Measurements from ENCODE around the gene AGPAT3.

AGPAT3 gene

DNA sequence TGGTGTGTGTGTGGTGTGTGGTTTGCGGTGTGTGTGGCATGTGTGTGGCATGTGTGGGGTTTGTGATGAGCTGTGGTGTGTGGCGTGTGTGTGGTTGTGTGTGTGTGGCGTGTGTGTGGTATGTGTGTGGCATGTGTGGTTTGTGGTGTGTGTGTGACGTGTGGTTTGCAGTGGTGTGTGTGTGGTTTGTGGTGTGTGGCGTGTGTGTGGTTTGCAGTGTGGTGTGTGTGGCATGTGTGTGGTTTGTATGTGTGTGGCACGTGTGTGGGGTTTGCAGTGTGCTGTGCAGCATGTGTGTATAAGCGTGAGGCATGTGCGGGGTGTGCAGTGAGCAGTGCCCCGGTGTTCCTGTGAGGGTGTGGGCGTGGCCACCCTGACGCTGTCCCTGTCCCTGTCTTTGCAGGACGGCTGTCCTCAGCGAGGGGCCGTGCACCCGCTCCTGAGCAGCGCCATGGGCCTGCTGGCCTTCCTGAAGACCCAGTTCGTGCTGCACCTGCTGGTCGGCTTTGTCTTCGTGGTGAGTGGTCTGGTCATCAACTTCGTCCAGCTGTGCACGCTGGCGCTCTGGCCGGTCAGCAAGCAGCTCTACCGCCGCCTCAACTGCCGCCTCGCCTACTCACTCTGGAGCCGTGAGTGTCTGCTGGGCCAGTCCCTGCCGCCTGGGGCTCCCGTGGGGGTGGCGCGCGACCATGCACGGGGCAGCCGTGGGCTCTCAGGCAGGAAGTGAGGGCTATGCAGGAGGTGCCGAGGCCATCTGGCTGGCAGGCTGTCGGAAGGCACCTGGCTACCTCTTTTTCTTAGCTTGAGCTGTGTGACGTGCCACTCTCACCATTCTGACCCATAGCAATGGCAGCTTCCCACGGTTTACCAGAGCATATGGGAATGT is 94.5 kb downstream of the AGPAT3 start:
- no peak for DNase-seq

- DNase-seq: no peak
These were observed 96.4 kb downstream of the AGPAT3 start for GRCh38 chr21:43961382-43961909.

DNA sequence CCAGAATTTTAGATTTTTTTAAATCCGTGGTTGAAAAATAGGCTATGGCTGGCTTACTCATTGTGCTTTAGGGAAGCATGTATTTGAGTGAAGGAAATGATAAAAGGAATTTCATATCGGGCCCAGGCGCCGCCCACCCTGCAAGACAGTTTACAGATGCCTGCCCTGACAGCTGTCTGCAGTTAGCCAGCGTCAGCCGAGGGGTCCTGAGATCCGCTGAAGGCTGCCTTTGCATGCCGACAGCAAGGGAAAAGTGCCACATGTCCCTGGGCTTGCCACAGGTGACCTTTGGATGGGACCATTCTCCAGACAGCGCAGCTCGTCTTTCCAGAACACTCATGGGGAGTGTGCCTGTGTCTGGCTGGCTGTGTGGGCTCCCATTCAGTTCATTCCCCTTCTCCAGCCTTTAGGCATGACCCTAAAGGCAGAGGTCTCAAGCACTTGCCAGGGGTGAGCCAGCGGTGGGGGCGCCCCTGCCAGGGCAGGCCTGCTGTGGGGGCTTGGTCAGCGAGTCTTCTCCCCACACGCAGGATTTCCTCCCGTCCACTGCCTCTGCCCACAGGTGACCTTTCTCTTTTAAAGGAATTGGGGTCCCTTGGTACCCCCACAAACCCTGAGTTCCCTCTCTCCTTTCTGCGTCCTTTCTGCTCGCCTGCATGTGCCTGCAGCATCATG is 101.0 kb downstream of the AGPAT3 start:
- DNase-seq: no peak

DNA sequence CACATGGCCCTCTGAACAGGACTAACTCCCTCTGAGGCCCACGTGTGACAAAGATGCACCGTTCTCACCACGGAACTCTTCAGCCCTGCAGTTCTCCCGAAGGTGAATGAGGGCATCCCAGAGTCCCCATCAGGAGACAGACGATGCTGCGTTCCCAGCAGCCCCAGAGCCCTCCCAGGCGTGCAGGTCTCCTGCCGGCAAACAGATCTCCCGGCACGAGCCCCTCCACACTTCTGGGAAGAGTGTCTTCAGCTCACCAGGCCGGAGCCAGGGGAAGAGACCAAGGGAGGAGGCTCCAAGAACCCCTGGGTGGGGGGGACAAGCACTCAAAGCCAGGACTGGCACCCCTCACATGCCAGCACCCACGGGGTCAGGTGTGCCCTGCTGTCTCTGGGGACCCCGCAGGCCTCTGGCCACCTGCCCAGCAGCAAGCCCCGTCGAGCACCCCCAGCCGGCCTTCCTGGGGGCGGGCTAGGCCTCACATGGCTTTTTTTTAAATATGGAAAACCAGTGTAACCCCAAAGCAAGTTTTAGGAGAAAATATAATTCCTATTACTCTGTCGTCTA is 102.0 kb downstream of the AGPAT3 start:
- DNase-seq: no peak

DNA sequence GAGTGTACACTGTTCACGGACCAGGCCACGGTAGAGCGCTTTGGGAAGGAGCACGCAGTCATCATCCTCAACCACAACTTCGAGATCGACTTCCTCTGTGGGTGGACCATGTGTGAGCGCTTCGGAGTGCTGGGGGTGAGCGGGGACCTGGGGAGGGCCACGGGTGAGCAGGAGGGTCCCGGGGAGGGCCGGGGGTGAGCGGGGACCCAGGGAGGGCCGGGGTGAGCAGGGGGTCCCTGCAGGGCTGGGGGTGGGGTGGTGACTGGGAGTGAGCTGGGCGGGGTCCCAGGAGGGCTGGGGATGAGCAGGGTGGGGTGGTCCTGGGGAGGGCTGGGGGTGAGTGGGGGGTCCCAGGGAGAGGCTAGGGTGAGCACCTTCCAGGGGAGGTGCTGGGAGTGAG is 103.0 kb downstream of the AGPAT3 start:
- DNase-seq: no peak

DNA sequence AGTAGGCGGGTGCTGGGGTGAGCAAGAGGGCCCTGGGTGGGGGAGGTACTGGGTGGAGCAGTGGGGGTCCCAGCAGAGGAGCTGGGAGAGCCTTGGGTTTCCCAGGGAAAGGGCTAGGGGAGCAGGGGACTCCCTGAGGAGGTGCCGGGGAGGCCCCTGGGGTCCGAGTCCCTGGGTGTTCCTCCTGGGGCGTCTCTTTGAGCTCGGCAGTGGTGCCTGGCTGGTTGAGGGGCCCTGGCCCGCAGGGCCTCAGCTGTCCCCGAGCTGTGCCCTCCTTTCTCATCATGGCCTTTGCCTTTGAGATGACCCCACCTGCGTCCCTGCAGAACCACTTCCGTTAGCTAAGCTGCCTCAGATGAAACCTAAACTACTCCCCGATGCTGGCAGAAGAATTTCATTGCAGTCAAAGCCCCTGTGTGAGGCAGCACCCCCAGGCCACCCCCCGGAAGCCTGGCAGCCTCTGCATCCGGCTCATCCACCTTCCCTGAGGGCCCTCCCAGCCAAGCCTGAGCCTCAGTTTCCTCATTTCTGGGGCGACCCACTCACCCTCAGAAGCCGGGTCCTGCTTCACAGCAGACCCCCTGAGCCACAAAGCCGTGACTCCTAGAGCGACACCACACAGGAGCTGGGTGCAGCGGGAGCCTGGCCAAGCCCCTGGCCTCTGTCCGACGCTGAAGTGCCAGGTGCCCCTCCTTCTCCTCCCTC is 103.5 kb downstream of the AGPAT3 start:
- DNase-seq: no peak

- DNase-seq: no peak
These were observed 104.1 kb downstream of the AGPAT3 start for GRCh38 chr21:43969115-43969444.

- DNase-seq: no peak
These were observed 105.5 kb downstream of the AGPAT3 start for GRCh38 chr21:43970551-43970950.

DNA sequence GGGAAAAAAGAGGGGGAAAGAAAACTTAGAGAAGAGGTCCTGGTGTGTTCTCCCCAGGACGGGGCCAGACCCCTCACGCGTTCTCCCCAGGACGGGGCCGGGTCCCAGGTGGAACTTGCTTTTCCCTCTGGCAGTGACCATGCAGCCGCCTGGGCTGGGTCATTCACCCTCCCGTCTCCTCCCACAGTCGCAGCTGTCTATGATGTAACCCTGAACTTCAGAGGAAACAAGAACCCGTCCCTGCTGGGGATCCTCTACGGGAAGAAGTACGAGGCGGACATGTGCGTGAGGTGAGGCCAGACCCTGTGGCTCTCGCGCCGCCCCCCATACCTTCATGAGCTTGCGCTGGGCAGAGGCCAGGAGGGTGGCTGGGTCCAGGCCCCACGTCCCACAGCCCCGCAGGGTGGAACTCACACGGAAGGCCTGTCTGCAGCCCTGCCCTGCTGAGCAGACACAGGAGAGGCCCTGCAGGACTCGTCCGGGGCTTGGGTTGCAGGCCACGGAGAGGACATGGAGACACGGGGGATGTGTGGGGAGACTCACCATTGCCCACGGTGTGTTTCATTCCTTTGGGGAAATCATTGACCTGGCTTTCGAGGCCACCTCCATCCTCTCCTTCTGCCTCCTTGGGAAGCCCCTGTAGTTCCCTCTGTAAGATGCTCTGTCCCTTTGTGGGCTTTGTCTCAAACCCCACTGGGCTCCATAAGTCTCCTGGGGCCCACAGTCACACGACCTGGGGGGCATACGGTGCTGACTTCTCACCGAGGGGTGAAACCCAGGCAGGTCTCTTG is 106.4 kb downstream of the AGPAT3 start:
- DNase-seq: peak; percentile 19

GRCh38 chr21:43971992-43972255 is 106.9 kb downstream of the AGPAT3 start:
- DNase-seq: no peak

GRCh38 chr21:43972850-43973633 is 108.0 kb downstream of the AGPAT3 start:
- no peak for DNase-seq

DNA sequence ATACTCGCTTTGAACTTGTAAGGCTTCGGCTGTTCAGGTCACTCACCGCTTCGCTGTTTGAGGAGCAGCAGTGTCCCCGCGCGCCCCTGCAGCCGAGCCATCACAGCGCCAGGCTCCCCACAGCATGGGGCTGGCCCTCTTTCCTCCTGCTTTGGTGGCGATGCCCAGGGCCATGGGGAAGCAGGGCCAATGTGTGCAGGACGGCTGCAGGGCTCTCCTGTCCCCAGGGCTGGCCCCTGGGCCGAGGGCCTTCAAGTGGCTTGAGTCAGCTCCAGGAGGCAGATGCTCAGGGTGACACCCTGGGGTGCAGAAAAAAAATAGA is 108.6 kb downstream of the AGPAT3 start:
- DNase-seq: no peak

DNA sequence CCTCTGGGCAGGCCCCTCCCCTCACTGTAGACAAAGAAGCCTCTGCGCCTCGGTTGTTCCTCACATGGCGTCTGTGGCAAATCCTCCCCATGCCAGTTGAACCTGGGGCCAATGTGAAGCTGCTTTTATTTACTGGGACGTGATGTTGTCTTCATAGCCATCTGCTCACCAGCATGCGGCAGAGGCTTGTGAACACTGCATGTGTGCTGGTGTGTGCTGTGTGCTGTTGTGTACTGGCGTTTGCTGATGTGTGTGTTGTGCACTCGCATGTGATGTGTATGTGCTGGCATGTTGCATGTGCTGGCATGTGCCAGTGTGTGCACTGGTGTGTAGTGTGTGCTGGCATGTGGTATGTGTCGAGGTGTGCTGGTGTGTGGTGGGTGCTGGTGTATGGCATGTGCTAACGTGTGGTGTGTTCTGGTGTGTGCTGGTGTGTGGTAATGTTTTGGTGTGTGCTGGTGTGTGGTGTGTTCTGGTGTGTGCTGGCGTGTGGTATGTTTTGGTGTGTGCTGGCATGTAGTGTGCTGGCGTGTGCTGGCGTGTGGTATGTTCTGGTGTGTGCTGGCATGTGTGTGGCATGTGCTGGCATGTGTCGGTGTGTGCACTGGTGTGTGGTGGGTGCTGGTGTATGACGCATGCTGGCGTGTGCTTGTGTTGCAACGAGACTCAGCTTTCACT is 109.9 kb downstream of the AGPAT3 start:
- no peak for DNase-seq

DNA sequence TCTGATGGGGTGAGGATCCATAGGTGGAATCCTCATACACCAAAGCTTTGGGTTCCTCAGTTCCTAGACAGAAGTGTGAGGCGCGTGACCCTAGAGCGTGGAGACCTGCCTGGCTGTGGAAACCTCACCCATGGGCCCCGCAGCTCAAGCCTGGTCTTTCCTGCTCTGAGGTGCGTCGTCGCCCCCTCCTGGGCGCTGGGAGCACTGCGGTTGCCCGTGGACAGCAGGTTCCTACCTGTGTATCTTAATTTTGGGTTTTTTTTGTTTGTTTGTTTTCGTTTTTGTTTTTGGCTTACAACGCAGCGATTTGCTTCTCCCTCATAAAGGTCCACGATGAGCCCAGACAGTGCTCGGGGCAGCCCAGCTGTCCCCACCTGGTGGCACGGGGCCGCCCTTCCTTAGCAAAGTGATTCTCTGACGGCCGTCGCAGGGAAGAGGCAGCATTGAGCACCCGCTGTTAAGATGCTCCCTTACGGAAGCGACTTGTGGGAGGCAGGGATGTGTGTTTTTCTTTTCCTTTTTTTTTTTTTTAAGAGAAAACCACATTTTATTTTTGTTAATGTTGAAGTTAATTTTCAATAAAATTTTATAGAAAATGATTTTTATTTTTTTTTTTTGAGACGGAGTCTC is 110.6 kb downstream of the AGPAT3 start:
- peak; percentile 50 for DNase-seq

DNA sequence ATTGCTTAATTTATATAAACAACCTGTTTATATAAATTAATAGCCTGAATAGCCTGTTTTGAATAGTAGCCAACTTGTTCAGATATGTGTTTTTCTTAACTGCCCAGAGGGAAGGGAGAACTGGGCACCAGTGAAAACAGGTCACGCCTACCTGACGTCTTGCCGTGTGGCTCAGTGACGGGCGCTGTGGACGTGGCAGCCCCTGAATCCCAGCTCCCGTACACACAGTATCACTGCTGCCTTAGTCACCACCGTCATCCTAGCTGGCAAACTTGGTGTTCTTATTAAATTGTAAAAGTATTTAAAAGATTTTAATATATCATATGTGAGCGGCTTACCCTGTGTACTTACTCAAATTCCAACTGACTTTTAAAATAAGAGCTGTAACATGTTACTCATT is 111.6 kb downstream of the AGPAT3 start:
- no peak for DNase-seq

DNA sequence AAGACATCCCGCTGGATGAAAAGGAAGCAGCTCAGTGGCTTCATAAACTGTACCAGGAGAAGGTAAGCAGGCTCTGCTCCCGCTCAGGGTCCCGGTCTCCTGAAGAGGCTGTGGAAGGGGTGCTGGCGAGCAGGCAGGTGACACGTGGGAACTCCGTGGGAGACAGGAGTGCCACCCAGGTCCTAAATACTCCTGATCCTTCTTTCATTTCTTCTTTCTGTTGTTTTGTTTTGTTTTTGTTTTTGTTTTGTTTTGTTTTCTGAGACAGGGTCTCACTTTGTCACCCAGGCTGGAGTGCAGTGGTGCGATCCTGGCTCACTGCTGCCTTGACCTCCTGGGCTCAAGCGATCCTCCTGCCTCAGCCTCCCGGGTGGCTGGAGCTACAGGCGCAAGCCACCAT is 113.0 kb downstream of the AGPAT3 start:
- DNase-seq: no peak

DNA sequence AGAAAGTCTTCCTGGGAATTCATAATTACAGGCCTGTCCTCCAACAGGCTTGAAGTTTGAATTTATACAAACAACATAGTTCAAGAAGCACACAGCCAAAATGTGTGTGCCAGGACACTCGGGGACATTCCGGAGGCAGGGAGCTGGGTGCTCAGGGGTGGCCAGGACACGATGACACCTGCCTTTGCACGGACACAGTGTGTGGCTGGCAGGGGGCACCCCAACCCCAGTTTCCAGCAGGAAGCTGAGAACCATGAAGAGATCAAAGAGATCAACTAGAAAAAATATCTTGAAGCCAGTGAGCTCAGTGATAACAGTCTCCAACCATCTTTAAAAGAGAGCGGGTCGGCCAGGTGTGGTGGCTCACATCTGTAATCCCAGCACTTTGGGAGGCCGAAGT is 114.6 kb downstream of the AGPAT3 start:
- DNase-seq: no peak

- no peak for DNase-seq
These were observed 116.3 kb downstream of the AGPAT3 start for GRCh38 chr21:43981151-43981870.

GRCh38 chr21:43981871-43982210 is 116.8 kb downstream of the AGPAT3 start:
- DNase-seq: no peak

GRCh38 chr21:43982489-43983078 is 117.6 kb downstream of the AGPAT3 start:
- no peak for DNase-seq

Data from inflammatory macrophage treated with lipopolysaccharide for 4 hours (primary cell).